HG03439 (cell line): ENCODE data around the gene TIFAB.
A peak's percentile ranks its signal among the peaks of the same experiment; 100 is the strongest.

Experiments used
- ATAC-seq: cut with Tn5 transposase; IDR thresholded peaks from one replicate; pipeline ENCODE4 v1.9.1; 2021; ENCODE audit warnings: mild to moderate bottlenecking, moderate library complexity; ENCODE audit not compliant: unreplicated experiment

The TIFAB gene

GRCh38 chr5:135460246-135461033 is 8.3 kb upstream of the TIFAB start:
- ATAC-seq = no peak

GRCh38 chr5:135458921-135459331 is 6.8 kb upstream of the TIFAB start:
- ATAC-seq = no peak

- ATAC-seq = no peak
Measured at GRCh38 chr5:135458356-135458755, 6.2 kb upstream of the TIFAB start.

GRCh38 chr5:135457424-135458071 is 5.4 kb upstream of the TIFAB start:
- ATAC-seq = peak; percentile 49

- peak; percentile 77 for ATAC-seq
Measured at GRCh38 chr5:135456238-135457099, 4.3 kb upstream of the TIFAB start.

- ATAC-seq = no peak
Measured at GRCh38 chr5:135455876-135456237, 3.7 kb upstream of the TIFAB start.

- no peak for ATAC-seq
Measured at GRCh38 chr5:135454946-135455345, 2.8 kb upstream of the TIFAB start.

GRCh38 chr5:135453613-135454012 is 1.5 kb upstream of the TIFAB start:
- ATAC-seq = no peak

- no peak for ATAC-seq
Measured at GRCh38 chr5:135451581-135452320, 400 bp downstream of the TIFAB start.

- ATAC-seq = no peak
Measured at GRCh38 chr5:135450952-135451351, 1.2 kb downstream of the TIFAB start.

- ATAC-seq = no peak
Measured at GRCh38 chr5:135450336-135450735, 1.8 kb downstream of the TIFAB start.

- ATAC-seq = no peak
Measured at GRCh38 chr5:135449644-135450043, 2.5 kb downstream of the TIFAB start.

GRCh38 chr5:135448791-135449507 is 3.2 kb downstream of the TIFAB start:
- no peak for ATAC-seq

GRCh38 chr5:135448071-135448739 is 3.9 kb downstream of the TIFAB start:
- ATAC-seq = no peak

- no peak for ATAC-seq
Measured at GRCh38 chr5:135447298-135447929, 4.7 kb downstream of the TIFAB start, which contains the start of gene DCANP1. Gene DCANP1 (minus strand): TSS chr5:135447348. CDS start chr5:135447108, 240 bp downstream.

- ATAC-seq = no peak
Measured at GRCh38 chr5:135446615-135447014, 5.5 kb downstream of the TIFAB start.

GRCh38 chr5:135446206-135446605 is 5.9 kb downstream of the TIFAB start:
- no peak for ATAC-seq

- ATAC-seq = no peak
Measured at GRCh38 chr5:135445306-135445985, 6.7 kb downstream of the TIFAB start.

- no peak for ATAC-seq
Measured at GRCh38 chr5:135444881-135445280, 7.3 kb downstream of the TIFAB start.
